ENCODE data around the gene GALNT9.
"Not testable (repeated sequence)": the region's sequence is repeated elsewhere in the genome, so short reads cannot be mapped to it uniquely, and the experiment has no call there.

GALNT9 gene

GRCh38 chr12:132329036-132329719, at the start of gene GALNT9:
GALNT9 (minus strand) TSS chr12:132329589; CDS start chr12:132329203, 386 bp downstream.
- Mint-ChIP-seq H3K4me3 (no peak within 1 kb of the TSS), H3K36me3 (no peaks in the 10 kb centered on the region), H3K4me1 (peaks cover 11% of the 10 kb centered on the region), H3K27ac (no peak within 1 kb of the TSS), H3K9me3 (no peaks in the 10 kb centered on the region)
- DNase-seq (ENCODE audit: low spot score in 2 of 2) (no peak), ATAC-seq (no peak)

DNA sequence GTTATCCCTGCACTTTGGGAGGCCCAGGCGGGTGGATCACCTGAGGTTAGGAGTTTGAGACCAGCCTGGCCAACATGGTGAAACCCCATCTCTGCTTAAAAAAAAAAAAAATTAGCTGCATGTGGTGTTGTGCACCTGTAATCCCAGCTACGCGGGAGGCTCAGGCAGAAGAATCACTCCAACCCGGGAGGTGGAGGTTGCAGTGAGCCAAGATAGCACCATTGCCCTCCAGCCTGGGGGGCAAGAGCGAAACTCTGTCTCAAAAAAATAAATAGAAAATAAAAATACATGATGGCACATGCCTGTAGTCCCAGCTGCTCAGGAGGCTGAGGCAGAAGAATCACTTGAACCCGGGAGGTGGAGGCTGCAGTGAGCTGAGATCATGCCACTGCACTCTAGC, 49.7 kb upstream of the GALNT9 start:
- not testable (repeated sequence) for H3K9me3 Mint-ChIP-seq; H3K36me3 Mint-ChIP-seq; H3K27ac Mint-ChIP-seq; DNase-seq (ENCODE audit: low spot score in 2 of 2); ATAC-seq; H3K4me3 Mint-ChIP-seq
- peaks cover 15% of the 10 kb centered on the region for H3K4me1 Mint-ChIP-seq

DNA sequence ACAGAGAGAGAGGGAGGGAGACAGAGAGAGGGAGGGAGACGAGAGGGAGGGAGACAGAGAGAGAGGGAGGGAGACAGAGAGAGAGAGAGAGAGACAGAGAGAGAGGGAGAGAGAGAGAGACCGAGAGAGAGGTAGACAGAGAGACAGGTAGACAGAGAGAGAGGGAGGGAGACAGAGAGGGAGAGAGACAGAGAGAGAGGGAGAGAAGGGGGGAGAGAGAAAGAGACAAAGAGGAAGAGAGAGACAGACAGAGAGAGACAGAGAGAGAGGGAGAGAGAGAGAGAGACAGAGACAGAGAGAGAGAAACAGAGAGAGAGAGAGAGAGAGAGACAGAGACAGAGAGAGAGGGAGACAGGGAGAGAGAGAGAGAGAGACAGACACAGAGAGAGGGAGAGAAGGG, 47.8 kb upstream of the GALNT9 start:
- DNase-seq (ENCODE audit: low spot score in 2 of 2) = no peak
- no peak for ATAC-seq
- H3K9me3 Mint-ChIP-seq = no peaks in the 10 kb centered on the region
- peaks cover 15% of the 10 kb centered on the region for H3K4me1 Mint-ChIP-seq
- H3K36me3 Mint-ChIP-seq = no peaks in the 10 kb centered on the region
- no peak overlapping the region for H3K4me3 Mint-ChIP-seq
- peak overlapping the region; percentile 52 for H3K27ac Mint-ChIP-seq

- DNase-seq (ENCODE audit: low spot score in 2 of 2) = no peak
- Mint-ChIP-seq H3K4me3 (no peak overlapping the region), H3K4me1 (peaks cover 15% of the 10 kb centered on the region), H3K36me3 (no peaks in the 10 kb centered on the region), H3K9me3 (no peaks in the 10 kb centered on the region), H3K27ac (peak overlapping the region; percentile 52)
- ATAC-seq = peak; percentile 34
These were observed 47.1 kb upstream of the GALNT9 start for GRCh38 chr12:132376464-132376830.

DNA sequence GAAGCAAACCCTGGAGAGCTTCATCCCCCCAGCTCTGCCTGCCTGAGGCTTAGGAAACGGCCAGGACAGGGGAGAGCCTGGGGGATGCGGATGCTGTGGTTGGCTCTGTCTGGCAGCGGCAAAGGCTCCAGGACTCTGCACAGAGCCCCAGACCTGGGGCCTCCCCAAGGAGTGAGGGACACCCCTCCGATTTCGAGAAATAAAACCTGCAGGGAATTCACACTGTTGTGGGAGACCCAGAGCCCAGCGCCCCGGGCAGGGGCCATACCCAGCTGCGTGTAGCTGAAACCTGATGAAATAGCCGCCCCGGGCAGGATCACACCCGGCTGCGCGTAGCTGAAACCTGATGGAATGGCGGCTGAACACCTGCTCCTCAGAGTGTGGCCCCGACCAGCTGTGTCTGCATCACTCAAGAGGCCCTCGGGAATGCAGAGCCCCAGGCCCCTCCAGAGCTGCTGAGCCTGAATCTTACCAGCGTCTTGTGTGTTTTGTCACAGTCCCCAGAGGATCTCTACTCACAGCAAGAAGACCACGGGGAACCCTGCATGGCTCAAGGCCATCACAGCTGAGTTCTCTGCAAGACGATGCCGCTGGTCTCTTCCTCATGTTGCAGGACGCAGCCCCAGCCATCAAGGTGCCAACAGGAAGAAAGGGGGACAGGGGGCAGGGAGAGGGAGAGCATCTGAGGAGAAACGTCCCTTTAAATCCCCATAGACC, 46.5 kb upstream of the GALNT9 start:
- no peak for DNase-seq (ENCODE audit: low spot score in 2 of 2)
- Mint-ChIP-seq H3K36me3 (no peaks in the 10 kb centered on the region), H3K4me3 (no peak overlapping the region), H3K27ac (no peak overlapping the region), H3K9me3 (no peaks in the 10 kb centered on the region), H3K4me1 (peaks cover 15% of the 10 kb centered on the region)
- no peak for ATAC-seq

DNA sequence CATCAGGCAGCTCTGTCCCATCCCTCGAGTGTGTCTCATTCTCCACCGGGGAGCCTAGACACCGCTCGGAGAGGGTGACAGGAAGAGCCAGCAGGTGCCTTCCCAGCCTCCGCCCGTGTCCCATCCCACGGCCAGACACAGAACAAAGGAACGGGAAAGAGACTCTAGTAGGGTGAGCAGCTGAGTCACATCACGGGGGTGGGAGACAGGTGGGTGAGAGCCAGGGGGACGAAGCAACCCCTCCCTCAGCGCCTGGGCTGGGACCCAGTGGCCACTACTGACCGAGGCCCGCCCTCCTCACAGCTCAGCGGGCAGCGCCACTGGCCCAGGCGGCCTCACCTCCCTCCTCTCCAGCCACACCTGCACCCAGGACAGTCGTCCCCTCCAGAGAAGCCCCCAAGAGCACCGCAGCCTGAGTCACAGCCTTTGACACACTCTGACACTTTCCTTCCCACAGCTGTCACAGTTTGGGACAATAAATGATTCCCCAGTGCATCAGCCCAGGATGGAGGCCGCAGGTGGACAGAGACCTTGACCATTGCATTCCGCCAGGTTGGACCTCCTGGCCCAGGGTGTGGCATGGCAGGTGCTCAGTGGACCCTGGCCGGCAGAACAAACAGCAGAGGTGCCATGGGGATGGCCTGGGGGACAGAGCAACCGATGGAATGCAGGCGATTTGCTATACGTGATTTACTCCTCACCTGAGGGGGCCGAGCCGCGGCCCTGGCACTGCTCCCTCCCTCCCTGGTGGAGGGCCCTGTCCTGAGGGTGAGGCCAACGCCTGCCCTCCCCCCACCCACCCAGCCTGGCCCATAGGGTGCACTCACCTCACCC, 45.4 kb upstream of the GALNT9 start:
- Mint-ChIP-seq H3K9me3 (no peaks in the 10 kb centered on the region), H3K27ac (no peak overlapping the region), H3K36me3 (no peaks in the 10 kb centered on the region), H3K4me1 (peaks cover 15% of the 10 kb centered on the region), H3K4me3 (no peak overlapping the region)
- ATAC-seq (no peak), DNase-seq (ENCODE audit: low spot score in 2 of 2) (no peak)

GRCh38 chr12:132373901-132374611, 44.7 kb upstream of the GALNT9 start:
- Mint-ChIP-seq H3K4me3 (no peak overlapping the region), H3K9me3 (no peaks in the 10 kb centered on the region), H3K36me3 (no peaks in the 10 kb centered on the region), H3K27ac (no peak overlapping the region), H3K4me1 (peaks cover 15% of the 10 kb centered on the region)
- DNase-seq (ENCODE audit: low spot score in 2 of 2) (no peak), ATAC-seq (no peak)

DNA sequence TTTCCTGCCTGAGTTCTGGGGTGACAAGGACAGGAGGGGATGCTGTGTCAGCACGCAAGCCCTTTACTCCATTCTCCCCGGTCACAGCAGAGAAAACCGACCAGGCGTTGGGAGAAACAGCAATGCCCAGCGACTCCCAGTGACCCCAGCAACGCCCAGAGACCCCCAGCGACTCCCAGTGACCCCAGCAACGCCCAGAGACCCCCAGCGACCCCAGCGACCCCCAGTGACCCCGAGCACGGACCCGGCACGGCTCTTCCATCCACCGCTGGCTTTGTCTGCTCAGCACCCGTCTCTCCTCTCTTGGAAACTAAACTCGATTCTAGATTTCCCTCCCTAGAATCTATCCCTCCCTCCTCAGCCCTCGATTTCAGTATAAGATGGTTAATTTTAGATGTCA, 38.5 kb upstream of the GALNT9 start:
- no peak overlapping the region for H3K4me3 Mint-ChIP-seq
- H3K4me1 Mint-ChIP-seq = no peaks in the 10 kb centered on the region
- DNase-seq (ENCODE audit: low spot score in 2 of 2) = no peak
- no peaks in the 10 kb centered on the region for H3K36me3 Mint-ChIP-seq
- H3K27ac Mint-ChIP-seq = no peak overlapping the region
- ATAC-seq = no peak
- H3K9me3 Mint-ChIP-seq = no peaks in the 10 kb centered on the region

DNA sequence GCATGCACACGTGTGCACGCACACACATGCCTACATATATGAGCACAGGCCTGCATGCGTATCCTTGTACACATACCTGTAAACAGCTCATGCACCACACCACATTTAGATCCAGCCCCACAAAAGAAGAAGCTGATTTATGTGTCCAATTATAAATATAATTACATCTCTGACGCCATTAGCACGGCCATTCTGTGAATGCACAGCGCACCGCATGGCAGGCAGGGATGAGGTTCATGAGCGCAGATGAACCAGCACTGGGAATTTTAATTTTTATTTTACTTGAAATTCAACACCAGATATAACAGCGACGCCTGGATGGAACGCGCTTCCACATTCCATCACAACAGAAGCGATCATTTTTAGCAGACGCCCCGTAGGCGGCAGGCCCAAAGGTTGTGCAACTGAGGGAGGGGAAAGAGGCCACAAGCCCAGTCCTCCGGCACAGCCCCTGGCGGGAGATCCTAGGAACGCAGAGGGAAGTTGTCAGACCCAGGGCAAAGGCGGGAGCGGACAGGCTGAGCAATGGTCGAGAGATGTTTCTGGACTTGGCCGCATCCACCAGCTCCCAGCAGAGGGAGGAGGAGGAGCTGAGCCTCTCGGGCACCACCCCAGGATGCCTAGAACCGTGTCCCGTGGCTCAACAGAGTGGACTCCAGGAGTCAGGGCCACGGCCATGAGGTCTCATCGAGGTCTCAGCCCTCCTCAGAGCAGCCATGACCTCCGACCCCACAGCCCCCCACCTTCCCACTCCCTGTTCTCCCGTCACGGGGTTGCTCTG, 37.9 kb upstream of the GALNT9 start:
- Mint-ChIP-seq H3K9me3 (no peaks in the 10 kb centered on the region), H3K4me3 (no peak overlapping the region), H3K27ac (no peak overlapping the region), H3K4me1 (no peaks in the 10 kb centered on the region), H3K36me3 (no peaks in the 10 kb centered on the region)
- ATAC-seq (peak; percentile 36), DNase-seq (ENCODE audit: low spot score in 2 of 2) (no peak)

DNA sequence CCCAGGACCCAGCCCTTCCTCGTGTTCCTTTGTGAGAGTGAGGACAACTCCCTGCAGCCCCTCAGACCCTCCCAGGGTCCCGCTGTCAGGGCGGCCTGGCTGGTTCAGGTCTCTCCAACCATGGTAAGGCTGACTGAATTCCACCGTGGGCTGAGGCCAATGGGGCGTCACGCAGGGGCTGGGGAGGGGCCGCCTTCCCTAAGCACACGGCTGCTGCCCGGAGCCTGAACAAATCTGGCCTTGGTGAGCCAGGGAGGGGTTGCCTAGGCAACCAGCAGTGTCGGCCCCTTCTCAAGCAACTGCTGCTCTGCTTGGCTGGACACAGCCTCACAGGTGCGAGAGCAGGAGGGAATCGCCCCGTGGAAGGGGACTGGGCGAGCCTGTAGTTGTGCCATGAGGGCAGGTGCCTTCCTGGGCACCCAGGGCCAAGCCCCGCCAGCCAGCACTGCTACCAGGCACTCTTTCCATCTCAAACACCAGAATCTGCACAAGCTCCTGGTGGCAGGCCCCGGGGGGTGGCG, 37.0 kb upstream of the GALNT9 start:
- Mint-ChIP-seq H3K36me3 (no peaks in the 10 kb centered on the region), H3K4me1 (no peaks in the 10 kb centered on the region), H3K9me3 (no peaks in the 10 kb centered on the region), H3K27ac (no peak overlapping the region), H3K4me3 (no peak overlapping the region)
- DNase-seq (ENCODE audit: low spot score in 2 of 2) = no peak
- no peak for ATAC-seq

DNA sequence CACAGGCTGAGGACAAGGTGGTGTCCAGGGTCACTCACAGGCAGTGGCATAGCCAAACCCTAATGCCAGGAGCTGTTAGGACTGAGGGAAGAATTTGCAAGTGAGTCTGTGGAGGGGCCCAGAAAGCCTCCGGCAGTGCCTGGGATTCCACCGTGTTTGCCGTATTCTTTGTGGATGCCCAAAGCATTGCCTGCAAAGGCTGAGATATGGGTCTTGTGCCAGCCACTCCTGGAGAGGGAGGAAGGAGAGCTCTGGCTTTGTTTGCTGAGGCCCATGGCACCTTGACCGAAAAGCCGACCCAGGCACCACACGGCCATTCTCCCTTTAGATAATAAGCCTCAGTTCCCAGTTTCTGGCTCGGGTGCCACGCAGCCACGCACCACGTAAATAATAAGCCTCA, 35.8 kb upstream of the GALNT9 start:
- H3K4me3 Mint-ChIP-seq = no peak overlapping the region
- DNase-seq (ENCODE audit: low spot score in 2 of 2) (no peak), ATAC-seq (no peak)
- no peaks in the 10 kb centered on the region for H3K4me1 Mint-ChIP-seq
- no peaks in the 10 kb centered on the region for H3K36me3 Mint-ChIP-seq
- no peak overlapping the region for H3K27ac Mint-ChIP-seq
- no peaks in the 10 kb centered on the region for H3K9me3 Mint-ChIP-seq

- Mint-ChIP-seq H3K4me1 (no peaks in the 10 kb centered on the region), H3K4me3 (no peak overlapping the region)
- no peak for ATAC-seq
These were observed 35.0 kb upstream of the GALNT9 start for GRCh38 chr12:132364348-132364902.

GRCh38 chr12:132363661-132364347, 34.4 kb upstream of the GALNT9 start:
- DNase-seq (ENCODE audit: low spot score in 2 of 2) = no peak
- Mint-ChIP-seq H3K9me3 (peaks cover 2% of the 10 kb centered on the region), H3K27ac (no peak overlapping the region), H3K4me1 (no peaks in the 10 kb centered on the region), H3K4me3 (no peak overlapping the region), H3K36me3 (no peaks in the 10 kb centered on the region)
- no peak for ATAC-seq

More at GRCh38 chr12:132364348-132364902, 35.0 kb upstream of the GALNT9 start:
- no peak for DNase-seq (ENCODE audit: low spot score in 2 of 2)
- no peak overlapping the region for H3K27ac Mint-ChIP-seq
- H3K36me3 Mint-ChIP-seq = no peaks in the 10 kb centered on the region
- H3K9me3 Mint-ChIP-seq = peaks cover 2% of the 10 kb centered on the region
